ENCODE data around the gene DNAAF8. TPM values are rescaled to one million over a fixed set of nuclear protein-coding genes. Genes with fewer than 3 reads are reported as not detected.

DNAAF8 gene
- polyA plus RNA-seq, 4 donors: 0.67 to 0.84 TPM; not detected in 2

DNA sequence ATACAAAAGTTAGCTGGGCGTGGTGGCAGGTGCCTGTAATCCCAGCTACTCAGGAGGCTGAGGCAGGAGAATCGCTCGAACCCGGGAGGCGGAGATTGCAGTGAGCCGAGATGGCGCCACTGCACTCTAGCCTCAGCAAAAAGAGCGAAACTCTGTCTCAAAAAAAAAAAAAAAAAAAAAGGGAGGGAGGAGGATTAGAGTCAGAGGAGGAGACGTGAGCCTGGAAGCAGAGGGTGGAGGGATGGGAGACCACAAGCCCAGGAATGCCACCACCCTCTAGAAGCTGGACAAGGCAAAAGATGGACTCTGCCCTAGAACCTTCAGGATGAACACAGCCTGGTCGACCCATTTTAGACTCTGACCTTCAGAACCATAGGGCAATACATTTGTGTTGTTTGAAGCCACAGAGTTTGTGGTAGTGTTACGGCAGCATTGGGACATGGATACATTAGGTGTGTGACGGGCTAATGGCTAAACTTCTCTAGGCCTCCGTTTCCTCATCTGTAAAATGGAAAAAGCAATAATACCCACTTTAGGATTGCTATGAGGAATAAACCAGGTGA lies 58.7 kb downstream of the DNAAF8 start:
- Histone ChIP-seq H3K27ac (ENCODE audit: low read depth in 1 of 3, low read length in 2 of 3) (no peak overlapping the region), H3K9me3 (ENCODE audit: control insufficient read depth in 2 of 2, insufficient read depth in 1 of 2, low read depth in 1 of 2, low read length in 1 of 2) (no peaks in the 10 kb centered on the region), H3K4me1 (ENCODE audit: control insufficient read depth in 3 of 3, insufficient read depth in 2 of 3, low read depth in 1 of 3, low read length in 2 of 3) (peaks cover 0 to 23% (median 0%) of the 10 kb centered on the region in 3 donors), H3K27me3 (ENCODE audit: control insufficient read depth in 3 of 3, insufficient read depth in 3 of 3, low read length in 3 of 3) (no peaks in the 10 kb centered on the region), H3K4me3 (ENCODE audit: low read depth in 1 of 3, low read length in 3 of 3) (no peak overlapping the region), H3K36me3 (ENCODE audit: control insufficient read depth in 3 of 3, insufficient read depth in 2 of 3, low read depth in 1 of 3, low read length in 3 of 3) (peaks cover 0 to 21% (median 0%) of the 10 kb centered on the region in 3 donors)
- FAIRE-seq (no peak), DNase-seq (peak in 1 of 2 donors; percentile 47)
- 72 to 82% (median 74%) methylated on average over 13 of the region's 13 CpGs for WGBS, 3 donors

DNA sequence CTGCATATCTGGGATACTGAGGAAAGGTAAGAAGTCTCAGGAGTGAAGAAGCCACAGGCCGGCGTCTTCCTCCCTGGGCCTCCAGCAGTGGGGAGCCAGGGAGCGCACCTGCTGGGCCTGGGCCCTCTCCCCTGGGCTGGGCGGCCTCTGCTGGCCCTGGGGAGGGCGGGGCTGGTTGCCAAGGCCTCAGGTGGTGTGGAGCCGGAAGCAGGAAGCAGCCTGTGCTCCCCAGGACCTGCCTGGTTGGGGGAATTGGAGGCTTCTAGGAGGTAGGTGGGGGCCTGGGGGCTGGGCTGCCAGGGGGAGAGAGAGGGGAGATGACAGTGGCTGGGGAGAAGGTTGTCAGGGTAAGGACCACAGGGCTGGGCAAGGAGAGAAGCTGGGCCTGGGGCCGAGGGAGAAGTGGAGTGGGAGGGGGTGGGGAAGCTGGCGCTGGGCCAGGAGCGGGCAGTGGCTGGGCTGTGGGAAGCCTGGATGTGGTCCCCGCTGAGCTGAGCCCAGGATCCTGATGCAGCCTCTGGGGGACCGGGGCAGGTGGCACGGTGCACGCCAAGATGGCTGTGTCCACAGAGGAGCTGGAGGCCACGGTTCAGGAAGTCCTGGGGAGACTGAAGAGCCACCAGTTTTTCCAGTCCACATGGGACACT lies 61.0 kb downstream of the DNAAF8 start, which contains the start of gene SMIM22:
TSS of gene SMIM22 (plus strand) at position 189 of the 647 bp plus-strand sequence. CDS start at position 555, 366 bp downstream.
- H3K4me3 ChIP-seq (ENCODE audit: low read depth in 1 of 3, low read length in 3 of 3): peak within 1 kb of the TSS; percentile 51 to 76 (median 68)
- WGBS, 3 donors: 12 to 54% (median 47%) methylated on average over 13 to 14 of the region's 14 CpGs

GRCh38 chr16:4795828-4796572 lies 61.7 kb downstream of the DNAAF8 start:
- DNase-seq (peak in 1 of 2 donors; percentile 40), FAIRE-seq (no peak)
- no peaks in the 10 kb centered on the region for H3K9me3 ChIP-seq (ENCODE audit: control insufficient read depth in 2 of 2, insufficient read depth in 1 of 2, low read depth in 1 of 2, low read length in 1 of 2)
- H3K36me3 ChIP-seq (ENCODE audit: control insufficient read depth in 3 of 3, insufficient read depth in 2 of 3, low read depth in 1 of 3, low read length in 3 of 3): peaks cover 0 to 49% (median 0%) of the 10 kb centered on the region in 3 donors
- peaks cover 0 to 31% (median 2%) of the 10 kb centered on the region in 3 donors for H3K4me1 ChIP-seq (ENCODE audit: control insufficient read depth in 3 of 3, insufficient read depth in 2 of 3, low read depth in 1 of 3, low read length in 2 of 3)
- 35 to 79% (median 48%) methylated on average over 29 to 30 of the region's 30 CpGs for WGBS, 3 donors
- peak overlapping the region; percentile 51 to 76 (median 68) for H3K4me3 ChIP-seq (ENCODE audit: low read depth in 1 of 3, low read length in 3 of 3)
- no peaks in the 10 kb centered on the region for H3K27me3 ChIP-seq (ENCODE audit: control insufficient read depth in 3 of 3, insufficient read depth in 3 of 3, low read length in 3 of 3)
- H3K27ac ChIP-seq (ENCODE audit: low read depth in 1 of 3, low read length in 2 of 3): peak overlapping the region; percentile 43 to 64 (median 52)

More for the DNA sequence above, 61.0 kb downstream of the DNAAF8 start, which contains the start of gene SMIM22:
- Histone ChIP-seq H3K4me1 (ENCODE audit: control insufficient read depth in 3 of 3, insufficient read depth in 2 of 3, low read depth in 1 of 3, low read length in 2 of 3) (peaks cover 0 to 24% (median 0%) of the 10 kb centered on the region in 3 donors), H3K9me3 (ENCODE audit: control insufficient read depth in 2 of 2, insufficient read depth in 1 of 2, low read depth in 1 of 2, low read length in 1 of 2) (no peaks in the 10 kb centered on the region), H3K27ac (ENCODE audit: low read depth in 1 of 3, low read length in 2 of 3) (peak within 1 kb of the TSS; percentile 43 to 64 (median 52)), H3K36me3 (ENCODE audit: control insufficient read depth in 3 of 3, insufficient read depth in 2 of 3, low read depth in 1 of 3, low read length in 3 of 3) (peaks cover 0 to 43% (median 0%) of the 10 kb centered on the region in 3 donors), H3K27me3 (ENCODE audit: control insufficient read depth in 3 of 3, insufficient read depth in 3 of 3, low read length in 3 of 3) (no peaks in the 10 kb centered on the region)
- FAIRE-seq: no peak
- DNase-seq: peak; percentile 82 to 85

DNA sequence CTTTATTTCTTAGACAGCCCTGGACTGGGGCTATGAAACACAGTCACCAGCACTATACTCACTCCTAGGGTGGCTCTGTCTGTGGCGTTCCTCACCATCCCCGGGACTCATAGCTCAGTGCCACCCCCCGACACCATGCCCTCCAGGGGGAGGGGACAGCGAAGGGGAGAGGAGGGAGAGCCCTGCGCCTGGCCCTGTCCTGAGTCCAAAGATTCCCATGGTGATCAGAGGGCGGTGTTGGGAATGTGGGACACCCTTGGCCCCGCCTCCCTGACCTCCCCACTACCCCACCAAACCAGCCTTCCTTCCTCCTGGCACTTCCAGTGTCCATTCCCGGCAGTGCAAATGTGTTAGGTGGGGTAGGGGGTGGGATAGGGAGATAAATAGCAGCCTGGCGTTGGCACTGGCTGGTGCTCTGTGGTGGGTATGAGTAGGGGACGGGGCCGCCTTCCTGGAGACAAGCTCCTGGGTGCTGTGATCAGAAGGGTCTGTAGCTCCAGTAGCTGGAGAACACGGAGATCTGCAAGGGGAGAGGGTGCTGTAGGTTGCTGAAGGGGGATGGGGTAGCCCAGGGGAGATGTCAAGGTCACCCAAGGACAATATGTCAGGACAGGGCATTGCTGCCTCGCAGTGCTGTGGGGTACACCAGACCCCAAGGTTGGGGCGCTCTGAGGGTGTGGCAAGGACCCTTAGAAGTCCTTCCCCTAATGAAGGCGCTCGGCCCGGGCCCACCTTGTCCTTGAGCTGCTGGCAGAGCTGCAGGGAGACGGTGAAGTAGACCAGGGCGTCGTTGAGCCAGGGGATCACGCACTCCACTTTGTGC lies 62.9 kb downstream of the DNAAF8 start:
- Histone ChIP-seq H3K27ac (ENCODE audit: low read depth in 1 of 3, low read length in 2 of 3) (peak overlapping the region in 2 of 3 donors; percentile 15 to 37), H3K4me3 (ENCODE audit: low read depth in 1 of 3, low read length in 3 of 3) (peak overlapping the region in 1 of 3 donors; percentile 26), H3K27me3 (ENCODE audit: control insufficient read depth in 3 of 3, insufficient read depth in 3 of 3, low read length in 3 of 3) (no peaks in the 10 kb centered on the region), H3K36me3 (ENCODE audit: control insufficient read depth in 3 of 3, insufficient read depth in 2 of 3, low read depth in 1 of 3, low read length in 3 of 3) (peaks cover 0 to 52% (median 0%) of the 10 kb centered on the region in 3 donors), H3K4me1 (ENCODE audit: control insufficient read depth in 3 of 3, insufficient read depth in 2 of 3, low read depth in 1 of 3, low read length in 2 of 3) (peaks cover 0 to 38% (median 2%) of the 10 kb centered on the region in 3 donors), H3K9me3 (ENCODE audit: control insufficient read depth in 2 of 2, insufficient read depth in 1 of 2, low read depth in 1 of 2, low read length in 1 of 2) (no peaks in the 10 kb centered on the region)
- WGBS, 3 donors: 69 to 84% (median 72%) methylated on average over 20 to 21 of the region's 21 CpGs
- peak; percentile 59 to 87 for DNase-seq
- no peak for FAIRE-seq

- 90 to 94% (median 92%) methylated on average over 22 of the region's 22 CpGs for whole genome bisulfite sequencing, 3 donors
- H3K27ac ChIP-seq (ENCODE audit: low read depth in 1 of 3, low read length in 2 of 3): no peak overlapping the region
- H3K4me3 ChIP-seq (ENCODE audit: low read depth in 1 of 3, low read length in 3 of 3): no peak overlapping the region
- H3K27me3 ChIP-seq (ENCODE audit: control insufficient read depth in 3 of 3, insufficient read depth in 3 of 3, low read length in 3 of 3): no peaks in the 10 kb centered on the region
- DNase-seq (no peak), FAIRE-seq (no peak)
- H3K4me1 ChIP-seq (ENCODE audit: control insufficient read depth in 3 of 3, insufficient read depth in 2 of 3, low read depth in 1 of 3, low read length in 2 of 3): peaks cover 0 to 38% (median 2%) of the 10 kb centered on the region in 3 donors
- no peaks in the 10 kb centered on the region for H3K9me3 ChIP-seq (ENCODE audit: control insufficient read depth in 2 of 2, insufficient read depth in 1 of 2, low read depth in 1 of 2, low read length in 1 of 2)
- peaks cover 0 to 52% (median 0%) of the 10 kb centered on the region in 3 donors for H3K36me3 ChIP-seq (ENCODE audit: control insufficient read depth in 3 of 3, insufficient read depth in 2 of 3, low read depth in 1 of 3, low read length in 3 of 3)
These were observed 63.5 kb downstream of the DNAAF8 start for GRCh38 chr16:4797805-4798252.

GRCh38 chr16:4798456-4798855 lies 64.1 kb downstream of the DNAAF8 start:
- Histone ChIP-seq H3K4me1 (ENCODE audit: control insufficient read depth in 3 of 3, insufficient read depth in 2 of 3, low read depth in 1 of 3, low read length in 2 of 3) (peaks cover 0 to 38% (median 2%) of the 10 kb centered on the region in 3 donors), H3K27ac (ENCODE audit: low read depth in 1 of 3, low read length in 2 of 3) (no peak overlapping the region), H3K27me3 (ENCODE audit: control insufficient read depth in 3 of 3, insufficient read depth in 3 of 3, low read length in 3 of 3) (no peaks in the 10 kb centered on the region), H3K4me3 (ENCODE audit: low read depth in 1 of 3, low read length in 3 of 3) (no peak overlapping the region), H3K9me3 (ENCODE audit: control insufficient read depth in 2 of 2, insufficient read depth in 1 of 2, low read depth in 1 of 2, low read length in 1 of 2) (no peaks in the 10 kb centered on the region), H3K36me3 (ENCODE audit: control insufficient read depth in 3 of 3, insufficient read depth in 2 of 3, low read depth in 1 of 3, low read length in 3 of 3) (peaks cover 0 to 53% (median 0%) of the 10 kb centered on the region in 3 donors)
- DNase-seq (no peak), FAIRE-seq (no peak)
- 85 to 93% (median 86%) methylated on average over 9 to 16 of the region's 16 CpGs for whole genome bisulfite sequencing, 3 donors

Data from small intestine (tissue), 7 donors.